Type B pancreatic cell (in vitro differentiated cells): ENCODE results near the gene MT1E. TPM values are rescaled to one million over a fixed set of nuclear protein-coding genes. Genes with fewer than 3 reads are reported as not detected.
"Not testable (repeated sequence)": the region's sequence is repeated elsewhere in the genome, so short reads cannot be mapped to it uniquely, and the experiment has no call there.

Source experiments
- DNase-seq: peaks from one replicate; pipeline ENCODE4 v3.0.0; 2021; ENCODE audit warnings: mixed read lengths; ENCODE audit not compliant: unreplicated experiment; ENCODE audit errors: extremely low spot score
- H3K27ac Mint-ChIP-seq: 2 replicates; pipeline ENCODE4 v1.8.0; 2021; ENCODE audit warnings: mild to moderate bottlenecking, mixed read lengths
- H3K27me3 Mint-ChIP-seq: 2 replicates; pipeline ENCODE4 v1.8.0; 2021; ENCODE audit warnings: mixed read lengths
- H3K36me3 Mint-ChIP-seq: 2 replicates; pipeline ENCODE4 v1.8.0; 2021; ENCODE audit warnings: mixed read lengths
- H3K4me1 Mint-ChIP-seq: one replicate; pipeline ENCODE4 v1.8.0; 2021; ENCODE audit warnings: mixed read lengths; ENCODE audit not compliant: unreplicated experiment
- H3K4me3 Mint-ChIP-seq: 2 replicates; pipeline ENCODE4 v1.8.0; 2021; ENCODE audit warnings: mild to moderate bottlenecking, mixed read lengths
- H3K9me3 Mint-ChIP-seq: 2 replicates; pipeline ENCODE4 v1.8.0; 2021; ENCODE audit warnings: mixed read lengths
- CTCF ChIP-seq: fragments of 200-600 bp; sonication (generic); conservative IDR thresholded peaks from 2 replicates; pipeline ENCODE4 v1.5.0; 2021; ENCODE audit warnings: antibody characterized with exemption, mild to moderate bottlenecking
- total RNA-seq: library from RNA; stranded (reverse); gene quantifications from 2 replicates; pipeline ENCODE4 v1.2.1, GENCODE V29; 2021; ENCODE audit warnings: low replicate concordance

Gene MT1E
- total RNA-seq, 1 donor from 2014 or later, result 7.8 TPM

- H3K27me3 Mint-ChIP-seq, result peaks cover 100% of the 10 kb centered on the region
Measured at GRCh38 chr16:56670620-56670934, 45.0 kb downstream of the MT1E start.

GRCh38 chr16:56671691-56672090, 46.1 kb downstream of the MT1E start:
- H3K4me3 Mint-ChIP-seq, H3K4me1 Mint-ChIP-seq, H3K9me3 Mint-ChIP-seq, DNase-seq, H3K27ac Mint-ChIP-seq, H3K36me3 Mint-ChIP-seq: not testable (repeated sequence)
- H3K27me3 Mint-ChIP-seq, result peaks cover 99% of the 10 kb centered on the region

More at GRCh38 chr16:56670620-56670934, 45.0 kb downstream of the MT1E start:
- no peak overlapping the region for H3K27ac Mint-ChIP-seq
- H3K4me3 Mint-ChIP-seq, result no peak overlapping the region
- no peak for DNase-seq
- no peaks in the 10 kb centered on the region for H3K9me3 Mint-ChIP-seq
- TF ChIP-seq CTCF, result no peak
- peaks cover 3% of the 10 kb centered on the region for H3K4me1 Mint-ChIP-seq
- no peaks in the 10 kb centered on the region for H3K36me3 Mint-ChIP-seq

GRCh38 chr16:56672171-56672570, 46.6 kb downstream of the MT1E start:
- not testable (repeated sequence) for H3K4me1 Mint-ChIP-seq, H3K27ac Mint-ChIP-seq, H3K36me3 Mint-ChIP-seq, DNase-seq, H3K4me3 Mint-ChIP-seq, H3K9me3 Mint-ChIP-seq
- peaks cover 99% of the 10 kb centered on the region for H3K27me3 Mint-ChIP-seq

GRCh38 chr16:56672761-56673536, 47.4 kb downstream of the MT1E start:
- H3K4me1 Mint-ChIP-seq, result peaks cover 3% of the 10 kb centered on the region
- peaks cover 99% of the 10 kb centered on the region for H3K27me3 Mint-ChIP-seq
- TF ChIP-seq CTCF, result no peak
- no peaks in the 10 kb centered on the region for H3K36me3 Mint-ChIP-seq
- no peak overlapping the region for H3K4me3 Mint-ChIP-seq
- DNase-seq, result no peak
- no peak overlapping the region for H3K27ac Mint-ChIP-seq
- H3K9me3 Mint-ChIP-seq, result no peaks in the 10 kb centered on the region

GRCh38 chr16:56673921-56674320, 48.3 kb downstream of the MT1E start:
- H3K36me3 Mint-ChIP-seq, result no peaks in the 10 kb centered on the region
- DNase-seq, result no peak
- peak overlapping the region; percentile 25 for H3K27ac Mint-ChIP-seq
- H3K4me1 Mint-ChIP-seq, result peaks cover 3% of the 10 kb centered on the region
- peaks cover 97% of the 10 kb centered on the region for H3K27me3 Mint-ChIP-seq
- peak; percentile 73 for TF ChIP-seq CTCF
- peak overlapping the region; percentile 80 for H3K4me3 Mint-ChIP-seq
- no peaks in the 10 kb centered on the region for H3K9me3 Mint-ChIP-seq

- H3K4me1 Mint-ChIP-seq, H3K36me3 Mint-ChIP-seq, H3K4me3 Mint-ChIP-seq, H3K27ac Mint-ChIP-seq, DNase-seq, H3K9me3 Mint-ChIP-seq: not testable (repeated sequence)
- H3K27me3 Mint-ChIP-seq, result peaks cover 95% of the 10 kb centered on the region
Measured at GRCh38 chr16:56674570-56674969, 49.0 kb downstream of the MT1E start.

GRCh38 chr16:56675685-56676210, 50.2 kb downstream of the MT1E start:
- no peak for TF ChIP-seq CTCF
- no peak for DNase-seq
- Mint-ChIP-seq H3K4me1 (peaks cover 3% of the 10 kb centered on the region), H3K36me3 (no peaks in the 10 kb centered on the region), H3K27ac (no peak overlapping the region), H3K9me3 (no peaks in the 10 kb centered on the region), H3K27me3 (peaks cover 90% of the 10 kb centered on the region), H3K4me3 (peak overlapping the region; percentile 76)

Other genes with a start within 250 kb of the MT1E start
- gene AMFR, start 200.2 kb upstream of the MT1E start, total RNA-seq, result 65.4 and 86.4 TPM in 2 replicates
- gene NUDT21, start 174.4 kb upstream of the MT1E start, total RNA-seq, result 139 and 148 TPM in 2 replicates
- 45.9 and 52.2 TPM in 2 replicates for gene OGFOD1, start 174.2 kb upstream of the MT1E start, total RNA-seq
- gene BBS2, start 105.8 kb upstream of the MT1E start, total RNA-seq, result 37.6 and 39.6 TPM in 2 replicates
- gene MT4, start 60.7 kb upstream of the MT1E start, total RNA-seq, result not detected in 2 replicates
- not detected in 2 replicates for gene MT3, start 36.3 kb upstream of the MT1E start, total RNA-seq
- gene MT2A, start 17.2 kb upstream of the MT1E start, total RNA-seq, result 18.2 and 21.4 TPM in 2 replicates
- gene MT1M, start 6.9 kb downstream of the MT1E start, total RNA-seq, result not detected in 2 replicates
- not detected in 2 replicates for gene MT1A, start 12.9 kb downstream of the MT1E start, total RNA-seq
- not detected in 2 replicates for gene MT1B, start 26.1 kb downstream of the MT1E start, total RNA-seq
- gene MT1F, start 32.2 kb downstream of the MT1E start, total RNA-seq, result 5.9 and 6.5 TPM in 2 replicates
- gene MT1G, start 42.3 kb downstream of the MT1E start, total RNA-seq, result 2.8 and 4.8 TPM in 2 replicates
- gene MT1H, start 44.0 kb downstream of the MT1E start, total RNA-seq, result 2.2 and 2.4 TPM in 2 replicates
- gene MT1X, start 56.7 kb downstream of the MT1E start, total RNA-seq, result 39.3 and 53.1 TPM in 2 replicates
- 68.8 and 101 TPM in 2 replicates for gene NUP93, start 104.3 kb downstream of the MT1E start, total RNA-seq
- gene SLC12A3, start 239.4 kb downstream of the MT1E start, total RNA-seq, result 0.31 and 4.2 TPM in 2 replicates